Measurements from ENCODE around the gene SPECC1. TPM values are rescaled to one million over a fixed set of nuclear protein-coding genes. Genes with fewer than 3 reads are reported as not detected.
"Not testable (repeated sequence)": the region's sequence is repeated elsewhere in the genome, so short reads cannot be mapped to it uniquely, and the experiment has no call there.

SPECC1 gene
- total and polyA plus RNA-seq, 2 donors: 7.6 to 9.3 TPM

- not testable (repeated sequence) for H3K27ac ChIP-seq (ENCODE audit: low read depth in 1 of 2, low read length in 1 of 2); H3K4me3 ChIP-seq (ENCODE audit: low read length in 2 of 2); H3K36me3 ChIP-seq (ENCODE audit: control insufficient read depth in 2 of 2, insufficient read depth in 2 of 2, low read length in 1 of 2); DNase-seq (ENCODE audit: low read depth in 6 of 9, low spot score in 9 of 9); H3K27me3 ChIP-seq (ENCODE audit: control insufficient read depth in 2 of 2, insufficient read depth in 1 of 2, low read length in 1 of 2); H3K4me1 ChIP-seq (ENCODE audit: control insufficient read depth in 2 of 2, insufficient read depth in 2 of 2, low read length in 2 of 2); H3K9me3 ChIP-seq (ENCODE audit: control insufficient read depth in 2 of 2, insufficient read depth in 1 of 2, low read length in 1 of 2)
- WGBS: 94% methylated on average over 3 of the region's 3 CpGs
Measured at GRCh38 chr17:20352567-20352966, 343.4 kb downstream of the SPECC1 start.

DNA sequence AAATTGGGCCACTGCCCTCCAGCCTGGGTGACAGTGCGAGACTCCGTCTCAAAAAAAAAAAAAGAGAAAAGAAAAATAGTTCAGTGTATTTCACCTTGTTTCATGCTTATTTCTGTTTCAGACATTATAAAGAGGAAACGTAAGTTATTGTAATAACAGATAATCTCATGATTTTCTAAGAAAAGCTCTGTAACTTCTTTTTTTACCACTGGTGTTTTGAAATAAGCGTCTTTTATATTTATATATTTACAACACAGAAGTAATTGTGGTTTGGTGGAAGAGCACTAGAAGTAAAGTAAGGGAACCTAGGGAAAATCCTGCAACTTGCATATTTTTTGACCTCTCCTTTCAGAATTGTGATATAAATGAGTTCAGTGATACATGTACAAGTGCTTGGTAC lies 354.7 kb downstream of the SPECC1 start:
- not testable (repeated sequence) for H3K4me1 ChIP-seq (ENCODE audit: control insufficient read depth in 2 of 2, insufficient read depth in 2 of 2, low read length in 2 of 2); H3K27ac ChIP-seq (ENCODE audit: low read depth in 1 of 2, low read length in 1 of 2); H3K9me3 ChIP-seq (ENCODE audit: control insufficient read depth in 2 of 2, insufficient read depth in 1 of 2, low read length in 1 of 2); H3K4me3 ChIP-seq (ENCODE audit: low read length in 2 of 2); DNase-seq (ENCODE audit: low read depth in 6 of 9, low spot score in 9 of 9); H3K27me3 ChIP-seq (ENCODE audit: control insufficient read depth in 2 of 2, insufficient read depth in 1 of 2, low read length in 1 of 2); H3K36me3 ChIP-seq (ENCODE audit: control insufficient read depth in 2 of 2, insufficient read depth in 2 of 2, low read length in 1 of 2)
- WGBS: 86% methylated on average over 4 of the region's 4 CpGs

Other genes with a start within 250 kb of the SPECC1 start
- 7.9 TPM for gene ULK2, start 141.4 kb upstream of the SPECC1 start, total RNA-seq
- gene ULK2, start 141.4 kb upstream of the SPECC1 start, polyA plus RNA-seq: 7.2 TPM
- gene AKAP10, start 31.5 kb upstream of the SPECC1 start, total RNA-seq: 24.9 TPM
- gene AKAP10, start 31.5 kb upstream of the SPECC1 start, polyA plus RNA-seq: 14.3 TPM